Neural progenitor cell (in vitro differentiated cells): Measurements from ENCODE around the gene SLC5A12. TPM values are rescaled to one million over a fixed set of nuclear protein-coding genes. Genes with fewer than 3 reads are reported as not detected.

Source experiments
- DNase-seq: peaks from one replicate; pipeline ENCODE4 v3.0.0-alpha.2; 2016; ENCODE audit warnings: low spot score
- H2AFZ ChIP-seq: fragments of 200-600 bp; sonication (generic); replicated peaks from 2 replicates; pipeline ENCODE4 v1.6.1; 2016; ENCODE audit warnings: antibody characterized with exemption
- H3F3A ChIP-seq: fragments of 200-600 bp; sonication (generic); 2 replicates; pipeline ENCODE4 v1.6.1; 2016; ENCODE audit warnings: antibody characterized with exemption, low read depth
- H3K27ac ChIP-seq: fragments of 200-600 bp; sonication (generic); 2 replicates; pipeline ENCODE4 v1.5.1; 2016; ENCODE audit warnings: mild to moderate bottlenecking
- H3K27me3 ChIP-seq: fragments of 200-600 bp; sonication (generic); 2 replicates; pipeline ENCODE4 v1.6.1; 2016; ENCODE audit warnings: mild to moderate bottlenecking, moderate library complexity
- H3K36me3 ChIP-seq: fragments of 200-600 bp; sonication (generic); 2 replicates; pipeline ENCODE4 v1.5.1; 2016
- H3K4me1 ChIP-seq: fragments of 200-600 bp; sonication (generic); 2 replicates; pipeline ENCODE4 v1.6.1; 2016; ENCODE audit warnings: mixed run types
- H3K4me2 ChIP-seq: fragments of 200-600 bp; sonication (generic); 2 replicates; pipeline ENCODE4 v1.6.1; 2016
- H3K4me3 ChIP-seq: fragments of 200-600 bp; sonication (generic); 2 replicates; pipeline ENCODE4 v1.5.1; 2016
- H3K79me2 ChIP-seq: fragments of 200-600 bp; sonication (generic); 2 replicates; pipeline ENCODE4 v1.6.1; 2016; ENCODE audit warnings: low read depth
- H3K9ac ChIP-seq: fragments of 200-600 bp; sonication (generic); 2 replicates; pipeline ENCODE4 v1.6.1; 2016
- H3K9me3 ChIP-seq: fragments of 200-600 bp; sonication (generic); 2 replicates; pipeline ENCODE4 v1.5.1; 2016; ENCODE audit warnings: low read depth
- H4K20me1 ChIP-seq: fragments of 200-600 bp; sonication (generic); 2 replicates; pipeline ENCODE4 v1.6.1; 2016; ENCODE audit warnings: low read depth
- H3K27ac Mint-ChIP-seq: 3 replicates; pipeline ENCODE4 v1.8.0; 2021; ENCODE audit warnings: mixed read lengths
- H3K27me3 Mint-ChIP-seq: 2 replicates; pipeline ENCODE4 v1.8.0; 2022; ENCODE audit warnings: low read depth, mild to moderate bottlenecking, inconsistent platforms, moderate library complexity, mixed read lengths; ENCODE audit not compliant: insufficient read depth
- H3K36me3 Mint-ChIP-seq: 3 replicates; pipeline ENCODE4 v1.8.0; 2021; ENCODE audit warnings: mixed read lengths
- H3K4me1 Mint-ChIP-seq: 3 replicates; pipeline ENCODE4 v1.8.0; 2021; ENCODE audit warnings: mixed read lengths
- H3K4me3 Mint-ChIP-seq: 3 replicates; pipeline ENCODE4 v1.8.0; 2021; ENCODE audit warnings: mild to moderate bottlenecking, moderate library complexity, mixed read lengths
- H3K9me3 Mint-ChIP-seq: 3 replicates; pipeline ENCODE4 v1.8.0; 2020; ENCODE audit warnings: mixed read lengths
- CTCF ChIP-seq: fragments of 200-600 bp; sonication (generic); IDR thresholded peaks from 2 replicates; pipeline ENCODE4 v1.5.1; 2017; ENCODE audit warnings: antibody characterized with exemption, mild to moderate bottlenecking
- EZH2 ChIP-seq: fragments of 200-600 bp; sonication (generic); IDR thresholded peaks from 2 replicates; pipeline ENCODE4 v1.6.1; 2017; ENCODE audit warnings: antibody characterized with exemption, mild to moderate bottlenecking, moderate library complexity
- EZH2phosphoT487 ChIP-seq: fragments of 200-600 bp; sonication (generic); IDR thresholded peaks from 2 replicates; pipeline ENCODE4 v1.6.1; 2017; ENCODE audit warnings: antibody characterized with exemption
- total RNA-seq: library from RNA; depleted of rRNA; stranded (reverse); fragments of >200 nt; gene quantifications from 2 replicates; pipeline ENCODE4 v1.2.3, GENCODE V29; 2015; ENCODE audit warnings: low replicate concordance

SLC5A12 gene
- total RNA-seq, 1 donor from 2014 or later = 4.9 TPM

DNA sequence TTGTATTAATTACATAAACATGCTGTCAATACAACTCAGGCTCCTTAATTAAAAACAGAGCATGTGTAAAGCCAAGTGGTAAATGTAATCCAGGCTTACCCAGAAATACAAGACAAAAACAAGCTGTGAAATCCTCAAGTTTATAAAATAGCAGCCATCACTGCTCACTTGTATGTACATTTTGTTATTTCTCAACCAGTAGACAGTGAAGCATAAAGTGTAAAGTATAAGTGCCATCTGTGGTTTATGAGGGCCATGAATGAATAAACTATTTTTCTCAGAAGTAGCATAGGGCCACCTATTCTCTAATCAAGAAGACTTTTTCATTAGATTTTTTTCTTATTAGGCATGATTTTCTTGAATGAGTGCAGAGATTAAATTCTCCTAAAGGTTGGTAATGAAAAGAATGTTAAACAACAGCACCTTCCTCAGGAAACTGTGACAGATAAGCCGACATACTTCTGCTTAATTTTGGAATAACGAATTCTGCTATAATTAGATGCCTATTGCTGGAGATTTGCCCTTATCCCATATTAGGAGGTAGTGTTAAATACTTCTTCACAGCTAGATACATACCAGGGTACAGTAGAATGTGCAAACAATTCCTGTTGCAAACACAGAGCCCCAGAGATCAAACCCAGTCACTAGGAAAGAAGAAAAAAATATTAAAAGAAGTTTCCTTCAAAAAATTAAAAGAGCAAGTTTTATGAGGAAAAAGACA is 13.0 kb downstream of the SLC5A12 start:
- no peak overlapping the region for H3K4me2 ChIP-seq
- no peaks in the 10 kb centered on the region for H3K9me3 ChIP-seq
- no peak overlapping the region for H3K9ac ChIP-seq
- H3F3A ChIP-seq = no peaks in the 10 kb centered on the region
- Mint-ChIP-seq H3K27ac (no peak overlapping the region), H3K36me3 (no peaks in the 10 kb centered on the region), H3K4me3 (no peak overlapping the region), H3K4me1 (no peaks in the 10 kb centered on the region), H3K27me3 (no peaks in the 10 kb centered on the region), H3K9me3 (no peaks in the 10 kb centered on the region)
- H3K36me3 ChIP-seq = no peaks in the 10 kb centered on the region
- H3K27me3 ChIP-seq = no peaks in the 10 kb centered on the region
- TF ChIP-seq CTCF (no peak), EZH2phosphoT487 (no peak), EZH2 (no peak)
- H4K20me1 ChIP-seq = no peaks in the 10 kb centered on the region
- H3K4me3 ChIP-seq = no peak overlapping the region
- H3K4me1 ChIP-seq = peaks cover 4% of the 10 kb centered on the region
- no peak overlapping the region for H3K27ac ChIP-seq
- no peak for DNase-seq
- H3K79me2 ChIP-seq = no peaks in the 10 kb centered on the region
- no peak overlapping the region for H2AFZ ChIP-seq

DNA sequence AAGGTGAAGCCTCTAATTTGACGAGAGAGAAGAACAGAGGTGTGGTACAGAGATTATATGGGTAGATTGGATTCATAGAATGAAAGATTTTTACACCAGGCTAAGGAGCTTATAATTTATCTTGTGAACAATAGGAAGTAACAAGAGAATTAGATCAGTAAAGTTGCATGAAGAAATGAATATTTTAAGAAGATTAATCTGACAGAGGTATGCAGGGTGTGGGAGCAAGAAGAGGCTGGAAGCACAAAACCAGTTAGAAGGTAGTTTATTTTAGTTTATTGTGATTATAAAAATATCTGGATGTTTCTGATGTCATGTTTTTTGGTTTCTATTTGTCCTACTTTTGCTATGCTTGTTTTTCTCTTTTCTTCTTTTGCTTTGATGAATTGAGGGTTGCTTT is 15.7 kb downstream of the SLC5A12 start:
- H4K20me1 ChIP-seq = no peaks in the 10 kb centered on the region
- Mint-ChIP-seq H3K27ac (no peak overlapping the region), H3K4me1 (peaks cover 6% of the 10 kb centered on the region), H3K9me3 (no peaks in the 10 kb centered on the region), H3K36me3 (no peaks in the 10 kb centered on the region), H3K27me3 (no peaks in the 10 kb centered on the region), H3K4me3 (no peak overlapping the region)
- H3K4me1 ChIP-seq = peaks cover 14% of the 10 kb centered on the region
- no peak overlapping the region for H3K9ac ChIP-seq
- no peaks in the 10 kb centered on the region for H3F3A ChIP-seq
- TF ChIP-seq EZH2 = no peak
- TF ChIP-seq EZH2phosphoT487 = no peak
- TF ChIP-seq CTCF = no peak
- H3K27ac ChIP-seq = no peak overlapping the region
- no peak overlapping the region for H3K4me2 ChIP-seq
- H3K9me3 ChIP-seq = no peaks in the 10 kb centered on the region
- H3K4me3 ChIP-seq = no peak overlapping the region
- DNase-seq = no peak
- H2AFZ ChIP-seq = no peak overlapping the region
- no peaks in the 10 kb centered on the region for H3K79me2 ChIP-seq
- H3K27me3 ChIP-seq = no peaks in the 10 kb centered on the region
- H3K36me3 ChIP-seq = no peaks in the 10 kb centered on the region

DNA sequence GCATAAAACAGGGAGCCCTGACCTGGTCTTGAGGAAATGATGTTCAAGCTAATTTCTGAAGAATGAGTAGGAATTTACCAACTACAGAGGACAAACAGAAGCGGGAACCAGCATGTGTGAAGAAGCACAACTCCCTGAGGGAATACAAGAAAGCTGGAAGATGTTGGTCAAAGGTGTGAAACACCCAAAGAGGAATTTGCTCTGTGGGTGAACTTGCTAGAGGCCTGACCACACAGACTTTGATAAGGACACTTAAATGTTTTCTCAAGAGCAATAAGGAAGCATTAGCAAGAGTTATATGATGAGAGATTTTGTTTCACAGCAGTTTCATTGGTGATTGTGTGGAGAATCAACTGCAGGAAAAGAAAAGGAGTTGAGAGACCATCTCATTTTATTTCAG is 17.6 kb downstream of the SLC5A12 start:
- Histone ChIP-seq H3K27ac (no peak overlapping the region), H3K9ac (no peak overlapping the region), H2AFZ (no peak overlapping the region), H3K4me3 (no peak overlapping the region), H3K36me3 (no peaks in the 10 kb centered on the region), H3K27me3 (no peaks in the 10 kb centered on the region), H3K4me1 (peaks cover 17% of the 10 kb centered on the region), H3K9me3 (no peaks in the 10 kb centered on the region), H3K4me2 (no peak overlapping the region), H3F3A (no peaks in the 10 kb centered on the region), H3K79me2 (no peaks in the 10 kb centered on the region), H4K20me1 (no peaks in the 10 kb centered on the region)
- no peak overlapping the region for H3K4me3 Mint-ChIP-seq
- no peak overlapping the region for H3K27ac Mint-ChIP-seq
- no peak for DNase-seq
- H3K27me3 Mint-ChIP-seq = peaks cover 2% of the 10 kb centered on the region
- H3K9me3 Mint-ChIP-seq = no peaks in the 10 kb centered on the region
- peaks cover 9% of the 10 kb centered on the region for H3K4me1 Mint-ChIP-seq
- TF ChIP-seq EZH2 (no peak), CTCF (no peak), EZH2phosphoT487 (no peak)
- H3K36me3 Mint-ChIP-seq = no peaks in the 10 kb centered on the region
